Measurements from ENCODE around the gene BBS9. TPM values are rescaled to one million over a fixed set of nuclear protein-coding genes. Genes with fewer than 3 reads are reported as not detected.

The BBS9 gene
- total RNA-seq, 1 donor from 2014 or later = 8.8 TPM

DNA sequence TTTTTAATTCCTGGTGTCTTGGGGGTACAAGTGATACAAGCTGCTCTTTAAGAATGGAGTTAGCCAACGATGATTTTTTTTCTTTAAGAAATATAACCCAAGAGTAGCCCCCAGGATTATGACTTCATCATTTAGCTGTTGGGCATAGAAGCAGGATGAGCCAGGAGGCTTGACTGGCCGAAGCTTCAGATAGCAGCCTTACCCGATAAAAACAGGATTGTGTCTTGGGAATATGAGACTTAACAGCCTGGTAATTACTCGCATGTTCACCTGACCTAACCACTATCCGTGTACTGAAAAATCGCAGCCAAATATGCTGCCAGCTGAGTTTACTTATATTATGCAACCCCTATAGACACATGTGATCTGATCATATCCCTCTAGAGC lies 430.0 kb downstream of the BBS9 start:
- ATAC-seq = no peak

DNA sequence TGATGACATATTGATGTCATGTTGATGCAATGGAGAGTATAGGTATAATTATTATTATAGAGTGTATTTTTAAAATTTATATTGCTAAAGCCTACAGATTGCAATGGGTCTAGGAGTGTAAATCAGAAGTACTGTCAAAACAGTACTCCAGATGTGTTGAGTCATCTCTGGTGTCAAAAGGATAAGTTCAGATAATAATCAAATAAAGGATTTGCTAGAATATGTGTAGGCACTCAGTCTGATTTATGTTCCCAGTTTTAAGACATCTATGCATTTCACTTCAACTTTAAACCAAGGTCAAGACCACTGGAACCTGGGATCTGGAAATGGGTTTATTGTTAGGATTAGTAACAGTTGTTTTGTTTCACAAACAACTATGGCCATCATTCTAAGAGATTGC lies 433.6 kb downstream of the BBS9 start:
- ATAC-seq = no peak

DNA sequence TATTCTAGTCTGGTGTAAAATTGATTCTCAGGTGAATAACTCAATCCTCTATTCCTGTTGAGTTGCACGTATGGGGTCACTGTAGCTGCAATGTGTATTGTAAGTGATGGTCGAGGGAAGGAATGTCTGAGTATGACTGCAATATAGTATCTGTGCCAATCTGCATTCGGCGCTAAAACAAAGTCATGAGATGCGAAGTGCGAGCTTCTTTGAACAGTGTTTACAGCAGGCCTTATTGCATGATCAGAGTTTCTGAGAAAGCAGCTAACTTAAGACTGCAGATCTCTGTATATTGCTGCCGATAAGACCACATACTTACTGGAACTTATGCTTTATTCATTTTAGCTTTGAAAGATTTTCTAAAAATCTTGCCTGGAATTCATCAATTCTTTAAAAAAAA lies 434.3 kb downstream of the BBS9 start:
- no peak for ATAC-seq

DNA sequence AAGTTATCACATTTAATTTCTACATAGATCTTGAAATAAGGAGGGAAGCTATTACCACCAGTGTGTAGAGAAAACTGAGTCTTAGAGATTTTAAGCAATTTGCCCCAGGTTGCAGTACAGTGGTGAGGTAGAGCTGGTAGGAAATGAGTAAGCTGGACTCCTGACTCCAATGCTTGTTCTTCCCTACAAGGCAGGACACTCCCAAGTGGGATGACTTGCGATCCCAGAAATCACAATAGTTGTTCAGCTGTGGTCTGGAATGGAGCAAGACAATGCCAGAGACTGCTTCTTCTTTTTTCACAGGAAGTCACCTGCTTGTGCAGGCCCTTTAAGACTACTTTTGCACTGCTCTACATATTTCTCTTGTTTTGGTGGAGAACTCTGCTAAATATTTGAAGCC lies 448.8 kb downstream of the BBS9 start:
- no peak for ATAC-seq

DNA sequence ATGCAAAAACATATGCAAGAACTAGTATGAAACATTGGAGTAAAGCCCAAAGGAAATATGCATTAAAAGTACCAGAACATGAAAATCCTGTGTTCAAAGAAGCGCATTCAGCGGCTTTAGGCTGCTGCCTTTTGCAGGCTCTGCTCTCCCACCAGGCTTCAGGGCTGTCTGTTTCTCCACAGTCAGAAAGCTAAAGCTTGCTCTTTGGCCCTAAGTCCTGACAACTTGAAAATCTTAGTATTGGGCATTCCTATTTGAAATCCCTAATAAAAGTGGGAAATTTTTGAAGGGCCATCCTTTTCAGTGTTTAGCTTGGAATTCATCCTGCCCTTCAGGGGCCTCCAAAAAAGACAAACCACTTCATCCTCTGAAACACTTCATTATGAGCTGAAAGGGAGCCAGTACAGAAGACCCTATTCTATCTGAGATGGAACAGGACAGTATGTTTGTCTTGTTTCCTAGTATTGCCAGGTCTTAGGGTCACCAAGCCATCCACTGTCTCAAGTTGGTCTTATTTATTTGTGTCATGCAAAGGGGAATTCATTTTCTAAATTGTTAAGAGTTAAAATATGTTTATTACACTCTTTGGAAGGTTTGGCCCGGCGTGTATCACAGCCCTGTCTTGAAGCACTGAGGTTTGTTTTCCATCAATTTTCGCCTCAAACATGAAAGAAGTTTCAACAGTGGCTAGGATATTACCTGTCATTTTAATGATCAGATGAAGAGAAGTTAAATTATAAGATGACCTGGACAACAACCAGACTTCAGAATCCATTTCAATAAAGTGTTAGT lies 449.7 kb downstream of the BBS9 start:
- ATAC-seq = no peak

DNA sequence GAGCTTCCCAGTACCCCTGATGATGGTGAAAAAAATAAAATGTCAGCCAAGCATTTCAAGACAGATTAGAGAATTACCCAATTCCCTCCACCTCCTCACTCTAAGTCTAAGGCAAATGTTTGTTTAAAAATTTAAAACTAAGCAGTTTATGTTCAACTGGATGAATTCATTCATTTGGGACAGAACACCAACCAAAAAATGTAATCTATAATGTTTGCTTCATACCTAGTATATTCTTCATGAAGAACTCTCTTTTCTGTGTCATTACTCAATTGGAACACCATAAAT lies 450.3 kb downstream of the BBS9 start:
- no peak for ATAC-seq

DNA sequence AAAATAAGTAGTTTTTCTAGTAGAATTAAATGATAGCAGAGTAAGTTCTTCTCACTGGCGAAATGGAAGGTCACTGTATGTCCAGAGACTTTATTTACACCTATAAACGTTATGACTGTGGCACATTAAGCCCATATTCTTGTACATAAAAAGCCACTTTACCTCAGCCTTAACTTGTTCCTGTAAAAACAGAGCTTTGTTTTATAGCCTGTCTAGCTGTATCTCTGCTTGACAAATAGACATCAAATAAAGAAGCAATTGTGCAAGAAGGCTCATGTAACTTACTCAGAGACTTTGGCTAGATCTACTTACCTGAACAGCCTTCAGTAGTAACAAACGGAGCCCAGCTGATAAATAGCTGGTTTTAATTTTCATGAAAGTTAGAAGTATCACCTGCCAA lies 451.9 kb downstream of the BBS9 start:
- no peak for ATAC-seq

DNA sequence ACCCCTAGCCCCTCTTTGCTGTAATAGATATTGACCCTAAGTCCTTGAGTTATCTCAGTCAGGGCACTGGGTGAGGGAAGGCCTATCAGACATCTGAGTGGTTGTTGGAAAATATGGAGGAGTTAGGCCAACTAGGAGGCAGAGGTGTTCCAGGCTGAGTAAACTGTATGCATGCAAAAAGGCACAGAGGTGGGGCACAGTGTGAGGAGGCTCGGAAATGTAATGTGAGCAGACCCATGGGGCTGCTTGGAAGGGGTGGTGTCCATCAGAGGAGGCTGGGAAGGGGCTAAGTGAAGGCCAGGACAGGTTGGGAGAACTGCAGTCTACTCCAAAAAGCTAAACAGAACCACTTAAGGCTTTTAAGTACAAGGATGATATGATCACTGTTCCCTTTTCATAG lies 452.7 kb downstream of the BBS9 start:
- no peak for ATAC-seq

DNA sequence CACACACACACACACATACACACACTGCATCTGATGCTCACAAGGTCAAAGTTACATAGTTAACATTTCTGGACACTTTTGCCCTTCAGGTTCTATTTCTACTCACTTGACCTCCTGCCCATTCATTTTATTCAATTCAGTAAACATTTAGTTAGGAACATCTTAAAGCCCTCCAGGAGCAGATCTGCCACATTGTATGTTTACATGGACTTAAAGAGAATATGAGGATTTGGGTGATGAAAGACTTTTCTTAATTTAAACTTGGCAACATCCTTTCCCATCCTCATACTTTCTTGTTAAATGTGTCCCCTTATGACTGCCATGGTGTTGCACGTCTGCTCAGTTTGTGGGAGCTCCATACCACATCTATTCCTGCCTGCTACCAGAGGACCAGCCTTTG lies 453.2 kb downstream of the BBS9 start:
- ATAC-seq = no peak

DNA sequence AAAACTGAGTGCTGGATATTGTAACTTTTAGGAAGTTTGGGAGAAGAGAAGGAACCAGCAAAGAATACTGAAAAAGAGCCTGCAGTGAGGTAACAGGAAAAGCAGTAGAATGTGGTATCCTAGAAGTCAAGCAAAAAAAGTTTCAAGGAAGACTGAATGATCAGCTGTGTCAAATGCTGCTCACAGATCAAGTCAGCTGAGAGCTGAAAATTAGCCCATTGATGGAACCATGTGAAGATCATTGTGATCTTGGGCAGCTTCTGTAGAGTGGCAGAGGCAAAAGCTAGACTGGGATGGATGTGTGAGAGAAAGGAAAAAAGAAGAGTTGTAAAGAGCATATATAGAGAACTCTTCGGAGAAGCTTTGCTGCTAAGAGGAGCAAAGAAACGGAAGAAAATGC lies 460.5 kb downstream of the BBS9 start:
- no peak for ATAC-seq

DNA sequence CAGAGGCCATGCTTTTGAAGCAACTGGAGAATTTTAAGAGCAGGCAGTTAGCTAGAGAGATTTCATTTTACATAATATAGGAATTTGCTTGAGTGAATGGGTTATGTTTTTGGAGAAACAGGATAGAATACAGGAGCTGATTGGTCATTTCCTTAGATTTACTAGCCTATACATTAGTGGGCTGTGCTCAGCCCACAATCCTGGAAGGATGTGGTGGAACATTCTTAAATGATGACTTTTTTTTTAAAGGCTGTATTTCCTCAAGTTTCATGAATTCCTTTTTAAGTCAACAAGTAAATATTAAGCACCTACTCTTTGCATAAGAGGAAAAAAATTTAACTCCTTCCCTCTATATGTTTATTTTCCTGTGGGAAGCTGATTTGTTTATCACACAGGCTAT lies 461.6 kb downstream of the BBS9 start:
- ATAC-seq = no peak

DNA sequence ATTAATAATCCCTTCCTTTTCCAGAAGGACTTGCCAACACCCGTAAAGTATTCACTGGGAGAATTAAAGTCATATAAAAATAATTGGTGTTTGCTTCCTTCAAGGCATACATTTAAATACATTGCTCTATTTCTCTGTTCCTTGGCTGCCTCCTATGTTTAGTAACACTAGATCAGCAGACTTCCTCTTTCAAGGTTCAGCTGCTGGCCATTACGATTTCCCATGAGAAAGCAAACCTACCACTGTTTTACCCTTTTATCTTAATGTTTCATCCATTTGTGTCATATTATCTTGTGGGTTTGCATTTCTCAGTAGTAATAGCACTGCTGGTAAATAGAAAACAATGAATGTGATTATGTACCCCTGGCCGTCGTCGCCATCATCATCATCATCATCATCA lies 462.1 kb downstream of the BBS9 start:
- ATAC-seq = no peak

DNA sequence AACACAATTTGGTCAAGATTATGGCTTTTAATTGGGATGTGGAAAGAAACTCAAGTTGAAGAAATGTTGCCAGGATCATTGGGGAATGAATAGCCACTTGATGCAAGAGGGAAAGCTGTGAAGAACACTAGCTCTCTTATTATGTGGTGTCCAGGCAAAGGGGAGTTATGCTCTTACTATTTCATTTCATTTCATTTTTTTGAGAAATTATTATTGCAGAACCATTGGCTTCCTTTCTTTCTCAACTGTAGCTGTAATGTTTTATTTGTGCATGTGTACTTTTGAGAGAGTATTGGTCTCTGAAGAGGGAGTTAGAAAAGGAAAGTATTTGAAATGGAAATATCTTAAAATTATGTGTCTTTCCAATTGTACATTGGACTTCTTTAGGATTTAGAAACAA lies 463.4 kb downstream of the BBS9 start:
- no peak for ATAC-seq

DNA sequence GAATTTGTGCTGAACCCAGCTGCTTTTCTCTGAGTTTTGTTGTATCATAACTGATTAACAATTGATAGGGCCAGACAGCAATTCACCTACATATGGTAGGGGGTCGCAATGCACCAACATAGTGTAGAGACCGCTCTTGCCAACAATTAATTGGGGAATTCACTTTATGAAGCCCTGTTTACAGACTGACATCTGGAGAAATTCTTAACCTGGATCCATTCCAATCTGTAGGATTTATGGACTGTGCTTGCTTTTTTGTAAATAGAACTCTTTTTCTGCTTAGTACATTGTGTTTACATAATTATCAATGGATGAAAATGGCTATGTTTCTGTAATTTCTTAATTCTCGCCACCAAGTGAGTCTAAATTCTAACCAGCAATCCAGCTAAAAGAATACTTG lies 464.2 kb downstream of the BBS9 start:
- ATAC-seq = no peak

DNA sequence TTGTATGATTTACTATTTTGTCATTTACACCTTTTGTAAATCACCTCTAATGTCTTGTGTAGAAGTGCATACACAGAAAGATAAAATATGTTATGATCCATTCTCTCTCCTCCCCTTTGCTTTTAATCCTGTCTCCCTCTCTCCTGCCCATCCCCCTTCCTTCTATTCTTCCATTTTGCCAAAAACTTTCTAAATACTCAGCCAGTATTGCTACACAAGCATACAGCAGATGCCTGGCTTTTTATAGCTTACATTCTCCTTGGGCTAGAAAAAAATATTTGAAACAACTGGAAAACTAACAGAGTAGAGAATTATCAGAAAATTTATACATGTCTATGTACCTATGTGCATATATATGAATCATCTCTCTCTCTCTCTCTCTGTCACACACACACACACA lies 467.3 kb downstream of the BBS9 start:
- no peak for ATAC-seq

DNA sequence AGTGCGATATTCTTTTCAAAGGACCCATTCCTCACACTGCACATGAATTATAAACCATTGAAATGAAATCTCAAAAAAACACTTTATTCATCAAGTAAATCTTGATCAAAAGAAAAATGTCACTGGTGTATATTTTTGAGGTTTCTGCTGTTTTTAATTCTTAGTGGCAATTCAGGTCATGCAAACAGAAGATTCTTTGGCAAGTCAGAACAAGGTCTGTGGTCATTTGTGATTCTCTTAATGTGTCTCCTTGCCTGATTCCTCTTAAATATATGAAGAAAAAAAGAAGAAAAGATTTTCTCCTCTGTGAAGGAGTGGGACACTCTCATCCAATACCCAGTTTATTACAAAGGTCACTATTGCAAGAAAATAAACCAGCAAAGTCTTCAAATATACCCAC lies 467.8 kb downstream of the BBS9 start:
- ATAC-seq = no peak

DNA sequence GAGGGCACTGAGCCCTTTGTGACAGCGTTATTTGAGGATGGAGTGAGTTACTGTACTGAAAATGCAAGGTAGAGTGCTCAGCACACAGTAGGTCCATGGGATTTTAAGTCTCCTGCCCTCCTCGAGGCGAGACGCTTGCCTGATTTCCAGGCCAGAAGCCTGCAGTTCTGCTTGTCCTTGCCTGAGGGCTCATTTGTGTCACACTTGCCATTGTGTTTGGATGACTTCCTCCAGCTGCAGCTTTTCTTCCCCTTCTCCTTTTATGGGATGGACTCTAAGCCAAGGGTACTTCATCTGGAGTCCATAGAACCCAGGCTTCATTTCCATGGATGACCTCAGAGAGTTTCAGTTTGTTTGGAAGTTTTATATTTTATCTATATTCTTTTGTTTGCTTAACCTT lies 471.7 kb downstream of the BBS9 start:
- ATAC-seq = no peak

DNA sequence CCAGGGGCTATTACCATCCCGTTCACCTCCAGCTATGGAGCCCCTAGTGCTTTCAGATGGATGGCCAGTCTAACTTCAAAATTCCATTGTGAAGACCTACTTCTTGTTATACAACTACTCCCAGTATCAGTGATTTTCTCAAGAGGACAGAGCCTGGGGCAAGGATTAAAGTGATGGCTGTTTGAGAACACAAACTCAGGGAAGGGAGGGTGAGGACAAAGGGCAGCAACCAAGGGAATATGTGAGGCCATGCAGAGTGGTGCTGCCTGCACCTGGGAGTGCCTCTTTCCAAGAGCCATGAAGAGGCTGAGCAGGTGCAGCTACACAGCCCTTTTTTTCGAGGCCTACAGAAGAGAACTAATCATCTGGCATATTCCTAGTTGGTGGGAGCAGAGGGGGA lies 472.5 kb downstream of the BBS9 start:
- ATAC-seq = no peak

DNA sequence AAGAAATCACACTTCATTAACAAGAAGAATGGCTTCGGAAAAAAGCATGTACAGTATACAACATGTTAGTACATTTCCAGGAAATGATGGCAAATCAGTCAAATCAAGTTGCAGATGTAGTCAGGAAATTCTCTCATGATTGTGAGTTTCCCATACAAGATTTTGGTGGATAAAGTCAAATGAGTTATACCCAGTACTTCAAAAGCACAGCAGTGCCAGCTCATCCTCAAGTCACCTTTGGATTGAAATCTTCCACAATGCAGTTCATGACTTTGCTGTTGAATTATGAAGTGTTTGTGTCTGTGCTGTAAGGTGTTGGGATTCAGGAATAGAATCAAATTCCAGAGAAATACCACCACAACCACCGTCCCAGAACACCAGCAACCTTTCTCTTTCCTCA lies 474.7 kb downstream of the BBS9 start:
- no peak for ATAC-seq

DNA sequence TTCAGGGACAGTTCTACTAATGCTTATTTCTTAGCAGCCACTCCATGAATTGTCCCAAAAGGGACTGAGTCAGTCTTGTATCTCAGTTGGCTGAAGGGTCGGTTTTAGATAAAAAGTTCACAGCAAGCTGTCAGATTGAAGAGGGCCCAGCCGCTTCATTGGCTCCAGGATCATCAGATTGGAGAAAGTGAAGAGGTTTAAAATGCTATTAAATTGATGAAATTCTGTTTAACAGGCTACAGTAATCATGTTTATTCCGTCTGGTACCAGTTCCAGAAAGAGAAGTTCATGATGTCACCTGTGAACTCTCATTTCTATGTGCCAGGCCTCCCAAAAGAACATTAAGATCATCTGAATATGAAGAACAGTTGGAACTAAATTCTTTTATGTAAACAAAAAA lies 481.6 kb downstream of the BBS9 start:
- ATAC-seq = no peak

DNA sequence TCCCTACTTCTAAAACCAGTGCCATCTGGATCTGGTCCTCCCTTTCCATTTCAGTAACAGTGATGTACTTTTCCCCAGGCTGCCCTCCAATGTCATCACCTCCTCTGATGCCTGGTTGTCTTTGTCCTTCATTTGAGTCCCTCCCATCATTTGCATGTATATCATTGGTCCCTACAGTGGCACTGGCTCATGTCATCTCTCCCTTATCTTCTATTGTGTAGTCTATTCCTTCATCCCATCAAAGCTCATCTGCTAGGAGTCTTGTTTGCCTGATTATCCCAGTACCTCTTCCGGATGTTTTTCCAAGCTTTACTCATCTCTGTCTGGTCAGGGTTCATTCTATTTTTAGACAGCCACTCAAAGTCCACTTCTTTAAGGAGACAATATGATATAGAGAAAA lies 483.1 kb downstream of the BBS9 start:
- no peak for ATAC-seq

DNA sequence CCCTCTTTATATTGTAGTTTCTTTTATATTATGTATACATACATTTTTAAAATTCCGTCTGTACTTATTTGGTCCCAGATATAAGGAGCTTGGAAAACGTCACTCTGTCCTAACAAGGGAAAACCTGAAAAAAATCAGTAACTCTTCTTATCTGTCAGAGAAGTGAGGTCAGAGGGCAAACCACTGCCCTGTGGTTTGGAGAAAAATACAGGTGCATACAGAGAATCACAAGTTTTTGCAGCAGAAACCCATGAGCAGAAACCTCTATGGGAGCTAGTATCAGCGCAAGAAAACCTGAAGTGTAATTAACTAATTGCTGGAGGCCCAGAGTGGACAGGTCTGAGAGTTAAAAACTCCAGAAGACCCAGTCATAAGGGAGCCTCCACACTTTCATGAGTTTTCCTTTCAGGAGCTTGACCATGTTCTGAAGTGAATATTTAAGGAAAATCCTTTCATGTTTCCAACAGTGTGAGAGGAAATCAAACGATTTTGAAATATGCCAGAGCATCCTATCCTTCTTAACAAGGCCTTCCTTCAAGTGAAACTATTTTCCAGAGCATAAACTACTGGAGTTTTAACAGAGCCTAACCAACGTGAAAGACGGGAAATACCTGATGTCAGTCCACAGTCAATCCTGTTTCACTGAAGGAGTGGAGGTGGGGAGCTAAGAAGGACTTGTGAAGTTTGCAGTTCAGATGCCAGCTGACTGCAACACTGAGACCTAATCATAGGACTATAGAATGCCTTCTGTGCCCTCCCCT lies 485.2 kb downstream of the BBS9 start:
- ATAC-seq = no peak

DNA sequence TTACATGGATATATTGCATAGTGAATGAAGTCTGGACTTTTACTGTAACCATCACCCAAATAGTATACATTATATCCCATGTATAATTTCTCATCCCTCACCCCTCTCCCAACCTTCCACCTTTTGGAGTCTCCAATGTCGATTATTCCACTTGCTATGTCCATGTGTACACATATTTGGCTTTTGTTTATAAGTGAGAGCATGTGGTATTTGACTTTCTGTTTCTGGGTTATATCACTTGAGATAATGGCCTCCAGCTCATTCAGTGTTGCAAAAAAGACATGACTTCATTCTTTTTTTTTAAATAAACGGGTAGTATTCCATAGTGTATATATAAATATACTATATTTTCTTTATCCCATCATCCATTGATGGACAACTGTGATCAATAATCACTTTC lies 487.4 kb downstream of the BBS9 start:
- ATAC-seq = no peak

DNA sequence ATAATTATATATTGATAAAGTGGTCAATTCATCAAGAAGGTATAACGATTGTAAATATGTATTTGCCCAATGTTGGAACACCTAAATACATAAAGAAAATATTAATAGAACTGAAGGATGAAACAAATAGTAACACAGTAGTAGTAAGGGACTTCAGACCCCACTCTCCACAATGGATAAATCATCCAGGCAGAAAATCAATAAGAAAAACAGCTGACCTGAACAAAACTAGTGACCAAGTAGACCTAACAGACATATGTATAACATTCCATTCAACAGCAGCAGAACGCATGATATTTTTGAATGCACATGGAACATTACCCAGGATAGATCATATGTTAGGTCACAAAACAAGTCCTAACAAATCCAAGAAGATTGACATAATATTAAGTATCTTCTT lies 489.9 kb downstream of the BBS9 start:
- ATAC-seq = no peak

DNA sequence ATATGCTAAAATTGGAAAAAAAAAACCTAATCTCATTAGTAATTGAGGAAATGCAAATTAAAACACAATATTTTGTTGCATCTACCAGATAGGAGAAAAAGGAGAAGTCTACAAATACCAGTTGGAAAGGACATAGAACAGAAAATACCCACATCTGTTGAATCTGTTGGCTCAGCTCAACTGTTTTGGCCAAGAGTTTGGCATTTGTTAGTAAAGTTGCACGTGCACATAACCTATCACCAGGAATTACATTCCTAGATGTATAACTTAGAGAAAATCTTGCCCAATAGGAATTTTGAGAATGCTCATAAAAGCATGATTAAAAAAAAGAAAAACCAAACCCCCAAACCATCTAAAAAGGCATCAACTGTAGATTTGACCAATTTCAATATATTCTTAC lies 493.9 kb downstream of the BBS9 start:
- ATAC-seq = no peak

Measured in esophagus mucosa (tissue), 1 donor.